Sigmoid colon (tissue), 7 donors: ENCODE measurements around the gene CRYGS. TPM values are rescaled to one million over a fixed set of nuclear protein-coding genes. Genes with fewer than 3 reads are reported as not detected.
"Not testable (repeated sequence)": the region's sequence is repeated elsewhere in the genome, so short reads cannot be mapped to it uniquely, and the experiment has no call there.

Experiments used
- DNase-seq: peaks from one replicate; pipeline ENCODE4 v3.0.0-alpha.2; 2019
- H3K27ac ChIP-seq, 4 donors: fragments of 200-600 bp; sonication (generic); one replicate each; pipeline ENCODE4 v1.5.1; 2016 to 2019; ENCODE audit warnings: mild to moderate bottlenecking in 1 of 4
- H3K27me3 ChIP-seq, 3 donors: fragments of 200-600 bp; sonication (generic); one replicate each; pipeline ENCODE4 v1.5.1; 2019; ENCODE audit warnings: mild to moderate bottlenecking in 1 of 3
- H3K36me3 ChIP-seq, 4 donors: fragments of 200-600 bp; sonication (generic); one replicate each; pipeline ENCODE4 v1.5.1; 2016 to 2019
- H3K4me1 ChIP-seq, 4 donors: fragments of 200-600 bp; sonication (generic); one replicate each; pipeline ENCODE4 v1.5.1; 2017 to 2019
- H3K4me3 ChIP-seq, 4 donors: fragments of 200-600 bp; sonication (generic); one replicate each; pipeline ENCODE4 v1.5.1; 2017 to 2019; ENCODE audit warnings: mild to moderate bottlenecking in 2 of 4, moderate library complexity in 1 of 4
- H3K9me3 ChIP-seq, 4 donors: fragments of 200-600 bp in 3 of 4; sonication (generic) in 3 of 4; one replicate each; pipeline versions ENCODE4 v1.5.1 to v1.6.1; 2013 to 2019
- EP300 ChIP-seq, 4 donors: sonication (generic); formaldehyde crosslinking; IDR thresholded peaks; one replicate each; pipeline ENCODE4 v1.6.1; 2017; ENCODE audit warnings: antibody characterized with exemption in 4 of 4
- POLR2A ChIP-seq, 2 donors: fragments of 450-650 bp; IDR thresholded peaks; one replicate each; pipeline ENCODE4 v1.6.1; 2016; ENCODE audit warnings: antibody characterized with exemption in 2 of 2, mild to moderate bottlenecking in 2 of 2, moderate library complexity in 2 of 2
- POLR2AphosphoS5 ChIP-seq, 4 donors: sonication (generic); formaldehyde crosslinking; IDR thresholded peaks; one replicate each; pipeline ENCODE4 v1.6.1; 2017; ENCODE audit warnings: antibody characterized with exemption in 4 of 4
- WGBS, 2 donors: extraction: QIAGEN DNeasy Blood & Tissue Kit; methylation state at CpG; one replicate each; pipeline ENCODE4 v1.1.7; 2013; 5-methylcytosine and 5-hydroxymethylcytosine counted together
- intact Hi-C: fragments of 100-400 bp; cut with DNase I; formaldehyde crosslinking; loops from one replicate; pipeline ENCODE4 v1.15.1; 2023
- polyA plus RNA-seq, 3 donors: library from polyadenylated mRNA; stranded (reverse); fragments of 200-250 nt; gene quantifications; one replicate each; pipeline ENCODE4 v1.2.3, GENCODE V29; 2013
- total RNA-seq, 4 donors: library from RNA; depleted of rRNA; stranded (reverse); fragments of >200 nt; gene quantifications; one replicate each; pipeline ENCODE4 v1.1.0, GENCODE V29; 2016
- TF ChIP-seq, protein P1 (sequence below), 4 experiments: fragments of 450-650 bp in 3 of 4; fragments of 200-600 bp in 1 of 4; IDR thresholded peaks; one replicate each; pipeline ENCODE4 v1.5.1; 2016 to 2019; ENCODE audit warnings: antibody characterized with exemption in 4 of 4, mild to moderate bottlenecking in 3 of 4, moderate library complexity in 2 of 4
- donor health status: healthy with polysubstance abuse.
- donor health status: Bipolar disorder and iron deficiency.
- donor health status: healthy.

The CRYGS gene
- total and polyA plus RNA-seq, 7 donors, result 1.5 to 5.0 (median 3.1) TPM; not detected in 2

DNA sequence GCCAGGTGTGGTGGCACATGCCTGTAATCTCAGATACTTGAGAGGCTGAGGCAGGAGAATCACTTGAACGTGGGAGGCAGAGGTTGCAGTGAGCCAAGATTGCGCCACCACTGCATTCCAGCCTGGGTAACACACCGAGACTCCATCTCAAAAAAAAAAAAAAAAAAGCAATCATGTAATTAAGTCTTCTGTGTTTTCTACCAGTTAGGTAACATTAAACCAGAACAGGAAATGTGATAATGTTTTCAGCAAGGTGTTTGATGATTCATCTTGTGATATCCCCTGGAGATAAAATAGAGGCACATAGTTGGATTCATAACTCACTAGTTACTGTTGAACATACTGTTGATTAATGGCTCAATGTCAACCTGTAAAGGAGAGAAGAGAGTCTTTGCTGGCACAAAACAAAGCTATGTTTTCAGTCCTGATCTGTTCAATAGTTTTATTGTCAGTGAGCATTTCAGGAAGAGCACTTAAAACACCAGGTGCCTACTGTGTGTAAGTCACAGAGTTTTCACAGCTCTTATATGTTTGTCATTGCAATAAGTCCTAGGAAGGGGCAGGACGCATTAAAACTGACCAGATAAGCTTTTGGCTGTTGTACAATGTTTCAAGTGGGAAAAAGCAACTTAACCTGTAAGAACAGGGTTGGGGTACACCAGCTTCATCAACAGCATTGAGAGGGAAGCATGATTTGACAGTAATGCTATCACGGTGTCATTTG, 45.8 kb upstream of the CRYGS start:
- 56 to 74% methylated on average over 5 of the region's 5 CpGs for WGBS, 2 donors
- TF ChIP-seq EP300 (IDR thresholded peaks at IDR 0.05) (no peak), POLR2A (IDR thresholded peaks at IDR 0.05) (no peak), POLR2AphosphoS5 (IDR thresholded peaks at IDR 0.05) (no peak)
- TF ChIP-seq, protein P1, sequence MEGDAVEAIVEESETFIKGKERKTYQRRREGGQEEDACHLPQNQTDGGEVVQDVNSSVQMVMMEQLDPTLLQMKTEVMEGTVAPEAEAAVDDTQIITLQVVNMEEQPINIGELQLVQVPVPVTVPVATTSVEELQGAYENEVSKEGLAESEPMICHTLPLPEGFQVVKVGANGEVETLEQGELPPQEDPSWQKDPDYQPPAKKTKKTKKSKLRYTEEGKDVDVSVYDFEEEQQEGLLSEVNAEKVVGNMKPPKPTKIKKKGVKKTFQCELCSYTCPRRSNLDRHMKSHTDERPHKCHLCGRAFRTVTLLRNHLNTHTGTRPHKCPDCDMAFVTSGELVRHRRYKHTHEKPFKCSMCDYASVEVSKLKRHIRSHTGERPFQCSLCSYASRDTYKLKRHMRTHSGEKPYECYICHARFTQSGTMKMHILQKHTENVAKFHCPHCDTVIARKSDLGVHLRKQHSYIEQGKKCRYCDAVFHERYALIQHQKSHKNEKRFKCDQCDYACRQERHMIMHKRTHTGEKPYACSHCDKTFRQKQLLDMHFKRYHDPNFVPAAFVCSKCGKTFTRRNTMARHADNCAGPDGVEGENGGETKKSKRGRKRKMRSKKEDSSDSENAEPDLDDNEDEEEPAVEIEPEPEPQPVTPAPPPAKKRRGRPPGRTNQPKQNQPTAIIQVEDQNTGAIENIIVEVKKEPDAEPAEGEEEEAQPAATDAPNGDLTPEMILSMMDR (IDR thresholded peaks at IDR 0.05), result no peak
- Histone ChIP-seq H3K27me3 (peaks cover 0 to 4% (median 0%) of the 10 kb centered on the region in 3 donors), H3K4me3 (no peak overlapping the region), H3K4me1 (no peaks in the 10 kb centered on the region), H3K9me3 (no peaks in the 10 kb centered on the region), H3K27ac (no peak overlapping the region), H3K36me3 (peaks cover 0 to 13% (median 6%) of the 10 kb centered on the region in 4 donors)
- no peak for DNase-seq
- intact Hi-C loops, result no loop called here

DNA sequence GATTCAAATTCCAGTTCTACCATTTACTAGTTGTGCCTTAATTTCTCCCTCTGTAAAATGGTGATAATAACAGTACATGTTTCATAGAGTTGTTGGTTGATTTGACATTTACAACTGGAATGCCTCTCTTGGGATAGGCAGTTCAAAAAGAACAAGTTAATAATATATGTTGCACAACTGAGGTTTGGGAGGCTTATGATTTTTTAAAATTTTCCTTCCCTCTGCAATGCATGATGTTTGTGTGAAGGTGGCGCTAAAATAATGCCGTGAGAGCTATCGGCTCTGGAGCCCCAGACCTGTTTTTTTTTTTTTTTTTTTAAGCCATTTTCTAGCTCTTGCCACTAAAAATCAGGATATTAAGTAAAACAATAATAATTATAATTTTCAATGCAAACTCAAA, 44.9 kb upstream of the CRYGS start:
- intact Hi-C loops, result no loop called here
- Histone ChIP-seq H3K36me3 (peaks cover 0 to 22% (median 14%) of the 10 kb centered on the region in 4 donors), H3K27me3 (peaks cover 0 to 4% (median 0%) of the 10 kb centered on the region in 3 donors), H3K4me1 (no peaks in the 10 kb centered on the region), H3K4me3 (no peak overlapping the region), H3K9me3 (no peaks in the 10 kb centered on the region), H3K27ac (no peak overlapping the region)
- TF ChIP-seq POLR2AphosphoS5 (IDR thresholded peaks at IDR 0.05) (no peak), EP300 (IDR thresholded peaks at IDR 0.05) (no peak), POLR2A (IDR thresholded peaks at IDR 0.05) (no peak)
- TF ChIP-seq, protein P1 (IDR thresholded peaks at IDR 0.05), result no peak
- DNase-seq, result no peak
- WGBS, 2 donors, result 34 to 42% methylated on average over 3 of the region's 3 CpGs

DNA sequence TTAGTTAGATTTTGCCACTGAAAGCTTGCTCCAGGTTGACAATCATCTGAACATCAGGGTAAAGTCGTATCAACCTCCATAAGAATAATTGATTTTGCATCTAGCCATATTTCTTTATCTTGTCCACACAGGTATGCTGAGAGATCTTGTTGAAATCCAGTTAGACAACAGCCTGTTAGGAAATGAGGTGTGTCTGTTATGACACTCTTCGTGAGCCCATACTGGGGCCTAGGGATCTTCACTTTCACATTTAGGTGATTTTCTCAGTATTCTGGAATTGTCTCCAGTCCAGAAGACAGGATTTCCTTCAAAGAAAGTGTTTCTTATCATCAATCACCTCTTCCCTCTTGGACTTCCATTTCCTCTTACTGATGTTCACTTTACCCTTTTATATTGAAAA, 44.5 kb upstream of the CRYGS start:
- no peak overlapping the region for H3K4me3 ChIP-seq
- H3K27me3 ChIP-seq, result peaks cover 0 to 4% (median 0%) of the 10 kb centered on the region in 3 donors
- H3K4me1 ChIP-seq, result no peaks in the 10 kb centered on the region
- TF ChIP-seq EP300 (IDR thresholded peaks at IDR 0.05), result no peak
- TF ChIP-seq POLR2AphosphoS5 (IDR thresholded peaks at IDR 0.05), result no peak
- TF ChIP-seq POLR2A (IDR thresholded peaks at IDR 0.05), result no peak
- TF ChIP-seq, protein P1 (IDR thresholded peaks at IDR 0.05), result no peak
- peaks cover 0 to 27% (median 18%) of the 10 kb centered on the region in 4 donors for H3K36me3 ChIP-seq
- H3K9me3 ChIP-seq, result no peaks in the 10 kb centered on the region
- intact Hi-C loops, result no loop called here
- no peak for DNase-seq
- H3K27ac ChIP-seq, result no peak overlapping the region
- 34 to 63% methylated on average over 2 of the region's 2 CpGs for WGBS, 2 donors

DNA sequence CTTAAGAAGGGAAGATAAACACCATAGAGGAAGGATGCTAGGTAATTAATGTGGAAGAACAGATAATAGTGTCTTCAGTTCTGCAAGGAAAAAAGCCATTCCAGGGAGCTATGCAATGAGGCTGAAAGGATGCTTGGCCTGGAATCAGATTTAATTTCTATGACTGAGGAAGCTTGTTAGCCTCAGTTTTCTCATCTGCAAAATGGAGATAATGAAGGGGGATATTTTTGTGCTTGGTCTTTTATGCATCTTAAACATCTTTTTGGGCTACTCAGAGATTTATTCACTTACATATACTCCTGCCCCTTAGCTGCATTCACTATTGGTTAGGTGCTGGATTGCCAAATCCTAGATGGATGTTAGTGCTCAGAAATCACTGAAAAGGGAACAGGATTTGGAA, 43.0 kb upstream of the CRYGS start:
- H3K36me3 ChIP-seq, result peaks cover 0 to 41% (median 28%) of the 10 kb centered on the region in 4 donors
- no peak for DNase-seq
- no peak overlapping the region for H3K4me3 ChIP-seq
- TF ChIP-seq POLR2A (IDR thresholded peaks at IDR 0.05) (no peak), EP300 (IDR thresholded peaks at IDR 0.05) (no peak), POLR2AphosphoS5 (IDR thresholded peaks at IDR 0.05) (no peak)
- TF ChIP-seq, protein P1 (IDR thresholded peaks at IDR 0.05), result no peak
- no peaks in the 10 kb centered on the region for H3K4me1 ChIP-seq
- no peak overlapping the region for H3K27ac ChIP-seq
- H3K9me3 ChIP-seq, result no peaks in the 10 kb centered on the region
- H3K27me3 ChIP-seq, result peaks cover 0 to 4% (median 0%) of the 10 kb centered on the region in 3 donors
- intact Hi-C loops, result no loop called here

DNA sequence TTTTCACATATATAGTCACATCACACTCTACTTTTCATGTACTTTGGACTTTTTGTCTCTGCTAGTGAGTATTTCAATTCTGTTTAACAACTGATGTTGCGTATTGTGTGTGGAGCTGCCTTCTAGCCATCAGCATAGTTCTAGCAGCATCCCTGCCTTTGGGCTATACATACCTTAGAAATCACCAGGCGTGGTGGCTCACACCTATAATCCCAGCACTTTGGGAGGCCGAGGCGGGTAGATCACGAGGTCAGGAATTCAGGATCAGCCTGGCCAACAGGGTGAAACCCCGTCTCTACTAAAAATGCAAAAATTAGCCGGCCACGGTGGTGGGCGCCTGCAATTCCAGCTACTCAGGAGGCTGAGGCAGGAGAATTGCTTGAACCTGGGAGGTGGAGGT, 42.1 kb upstream of the CRYGS start:
- H3K9me3 ChIP-seq, H3K27me3 ChIP-seq, H3K4me3 ChIP-seq, intact Hi-C loops, DNase-seq, H3K4me1 ChIP-seq, H3K27ac ChIP-seq: not testable (repeated sequence)
- H3K36me3 ChIP-seq, result peaks cover 0 to 51% (median 28%) of the 10 kb centered on the region in 4 donors
- 79 to 85% methylated on average over 9 of the region's 9 CpGs for WGBS, 2 donors
